GM18861 (cell line): Measurements from ENCODE around the gene TSPYL2.
A peak's percentile ranks its signal among the peaks of the same experiment; 100 is the strongest.

Experiments
- ATAC-seq: cut with Tn5 transposase; IDR thresholded peaks from one replicate; pipeline ENCODE4 v1.9.1; 2021; ENCODE audit not compliant: unreplicated experiment

Gene TSPYL2

DNA sequence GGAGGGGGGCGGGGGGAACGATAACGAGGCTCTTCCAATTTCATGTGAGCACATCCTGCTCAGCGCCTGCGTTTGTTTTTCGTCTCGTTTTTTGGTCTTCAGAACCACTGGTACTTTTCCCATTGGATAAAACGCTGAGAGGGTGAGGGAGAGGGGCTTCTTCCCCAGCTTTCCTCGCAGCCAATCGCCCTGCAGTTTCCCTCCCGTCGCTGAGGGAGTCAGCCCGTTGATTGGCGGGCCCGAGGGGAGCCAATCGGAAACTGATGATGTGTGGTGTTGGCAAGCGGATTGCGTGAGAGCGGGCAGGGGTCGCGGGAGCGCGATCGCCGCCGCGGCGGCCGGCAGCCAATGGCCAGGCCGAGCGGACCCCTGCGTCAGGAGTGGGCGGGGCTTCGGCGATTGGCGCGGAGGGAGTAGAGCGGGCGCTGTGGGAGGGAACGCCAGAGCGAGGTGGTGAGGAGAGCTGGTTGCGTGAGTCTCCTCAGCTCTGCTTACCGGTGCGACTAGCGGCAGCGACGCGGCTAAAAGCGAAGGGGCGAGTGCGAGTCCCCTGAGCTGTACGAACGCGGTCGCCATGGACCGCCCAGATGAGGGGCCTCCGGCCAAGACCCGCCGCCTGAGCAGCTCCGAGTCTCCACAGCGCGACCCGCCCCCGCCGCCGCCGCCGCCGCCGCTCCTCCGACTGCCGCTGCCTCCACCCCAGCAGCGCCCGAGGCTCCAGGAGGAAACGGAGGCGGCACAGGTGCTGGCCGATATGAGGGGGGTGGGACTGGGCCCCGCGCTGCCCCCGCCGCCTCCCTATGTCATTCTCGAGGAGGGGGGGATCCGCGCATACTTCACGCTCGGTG is at the start of gene TSPYL2:
Gene TSPYL2, plus strand, starts transcription at position 443 of the 848 bp plus-strand sequence. Its CDS starts 132 bp downstream, at position 575.
- ATAC-seq: peak; percentile 88

DNA sequence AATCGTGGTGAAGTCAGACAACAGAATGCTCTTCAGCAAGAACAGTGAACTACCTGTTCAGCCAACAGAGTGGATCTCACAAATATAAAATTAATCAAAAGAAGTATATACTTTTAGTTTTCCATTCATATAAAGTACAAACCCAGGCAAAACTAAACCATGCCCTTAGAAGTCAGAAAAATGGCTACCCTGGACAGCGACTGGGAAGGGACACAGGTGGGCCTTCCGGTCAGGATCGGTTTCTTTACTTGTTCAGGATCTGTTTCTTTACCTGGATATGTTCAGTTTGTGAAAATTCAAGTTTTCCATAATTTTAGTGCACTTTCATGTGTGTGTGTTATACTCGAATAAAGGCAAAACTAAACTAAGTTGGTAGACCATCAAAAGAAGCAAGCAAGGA is 46.0 kb upstream of the TSPYL2 start:
- no peak for ATAC-seq

DNA sequence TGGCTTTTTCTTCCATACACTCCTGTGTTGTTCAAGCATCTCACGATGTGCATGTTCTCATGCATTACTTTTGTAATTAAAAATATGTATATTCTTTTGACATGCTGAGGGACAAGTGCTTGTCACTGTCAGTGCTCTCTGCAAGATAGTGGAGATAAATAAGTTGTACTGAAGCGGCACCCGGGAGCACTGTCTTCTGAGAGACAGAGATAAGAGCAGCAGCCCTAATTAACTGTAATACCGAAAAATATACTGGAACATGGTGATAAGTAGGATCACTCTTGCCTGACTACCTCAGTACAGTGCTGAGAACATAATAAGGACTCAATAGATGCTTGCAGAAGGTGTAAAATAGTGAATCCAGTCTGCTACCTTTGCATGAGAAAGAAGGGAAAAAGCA is 42.9 kb upstream of the TSPYL2 start:
- no peak for ATAC-seq

DNA sequence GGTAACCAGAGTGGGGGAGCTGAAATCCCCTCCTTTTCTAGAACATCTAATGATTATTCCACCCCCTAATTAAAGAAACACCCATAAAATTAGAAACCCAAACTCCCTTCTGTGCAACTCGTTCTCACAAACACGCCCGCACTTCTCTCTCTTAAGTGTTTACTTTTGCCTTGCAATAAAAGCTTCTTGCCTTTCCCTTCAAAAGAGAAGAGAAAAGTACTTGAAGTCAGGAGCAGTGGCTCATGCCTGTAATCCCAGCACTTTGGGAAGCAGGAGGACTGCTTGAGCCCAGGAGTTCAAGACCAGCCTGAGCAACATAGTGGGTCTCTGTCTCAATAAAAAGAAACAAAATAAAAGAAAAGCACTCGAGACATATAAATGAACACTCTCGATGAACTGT is 37.2 kb upstream of the TSPYL2 start:
- no peak for ATAC-seq

DNA sequence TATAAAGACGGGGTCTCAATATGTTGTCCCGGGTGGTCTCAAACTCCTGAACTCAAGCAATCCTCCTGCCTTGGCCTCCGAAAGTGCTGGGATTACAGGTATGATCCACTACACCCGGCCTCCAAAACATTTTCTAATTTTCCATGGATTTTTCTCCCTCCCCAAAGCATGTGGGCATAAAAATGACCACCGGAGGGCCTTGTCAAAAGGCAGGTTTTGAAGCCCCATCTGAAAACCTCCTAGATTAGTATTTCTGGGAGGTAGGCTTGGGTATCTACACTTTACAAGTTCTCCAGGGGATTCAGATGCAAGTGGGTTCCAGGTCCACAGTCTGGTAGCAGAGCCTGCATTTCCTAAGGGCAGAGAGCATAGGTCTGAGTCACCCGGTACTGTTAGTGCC is 34.9 kb upstream of the TSPYL2 start:
- ATAC-seq: no peak

DNA sequence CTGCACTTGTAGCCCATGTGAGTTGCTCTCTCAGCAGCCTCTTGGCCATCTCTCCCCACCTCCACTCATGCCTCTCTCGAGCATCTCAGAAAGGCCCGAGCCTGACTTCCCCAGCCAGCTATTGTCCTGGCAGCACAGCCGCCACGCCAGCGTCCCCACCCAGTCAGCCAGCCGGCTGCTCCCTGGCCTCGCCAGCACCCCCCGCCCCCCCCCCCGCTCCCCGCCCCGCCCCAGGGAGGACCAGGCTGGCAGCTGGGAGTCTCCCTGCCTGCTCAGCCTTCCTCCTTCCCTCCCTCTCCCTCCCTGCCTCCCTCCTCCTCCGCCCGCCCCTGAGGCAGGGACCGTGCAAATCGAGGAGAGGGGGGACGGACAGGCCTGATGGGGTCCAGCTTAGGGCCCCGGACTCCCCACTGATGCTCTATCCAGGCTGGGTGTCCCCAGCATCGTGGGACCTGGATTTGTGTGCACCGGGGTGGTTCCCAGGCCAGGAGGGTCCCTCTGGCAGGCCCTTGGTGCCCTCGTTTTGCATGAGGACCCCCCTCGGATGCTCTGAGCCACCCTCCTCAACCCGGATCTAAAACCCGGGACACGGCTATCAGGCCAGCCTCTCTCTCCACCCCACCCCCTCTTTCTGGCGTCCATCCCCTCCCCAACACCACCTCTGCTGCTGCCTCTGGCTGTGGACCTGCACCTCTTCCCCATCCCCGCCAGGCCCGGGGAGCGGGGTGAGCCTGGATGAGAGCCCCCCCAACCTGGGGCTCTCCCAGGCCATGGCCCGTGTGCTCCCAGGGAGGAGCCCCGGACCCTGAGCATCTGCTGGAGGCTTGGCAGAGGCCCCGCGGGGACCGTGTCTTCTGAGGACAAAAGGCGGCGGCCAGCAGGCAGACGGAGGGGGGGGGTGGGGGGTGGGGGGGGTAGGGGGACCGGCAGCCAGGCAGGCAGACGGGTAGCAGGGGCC is 33.7 kb upstream of the TSPYL2 start, which contains the start of gene GPR173:
Gene GPR173, plus strand, starts transcription at position 621 of the 958 bp plus-strand sequence. CDS start 27,833 bp downstream, outside the sequence.
- no peak for ATAC-seq

DNA sequence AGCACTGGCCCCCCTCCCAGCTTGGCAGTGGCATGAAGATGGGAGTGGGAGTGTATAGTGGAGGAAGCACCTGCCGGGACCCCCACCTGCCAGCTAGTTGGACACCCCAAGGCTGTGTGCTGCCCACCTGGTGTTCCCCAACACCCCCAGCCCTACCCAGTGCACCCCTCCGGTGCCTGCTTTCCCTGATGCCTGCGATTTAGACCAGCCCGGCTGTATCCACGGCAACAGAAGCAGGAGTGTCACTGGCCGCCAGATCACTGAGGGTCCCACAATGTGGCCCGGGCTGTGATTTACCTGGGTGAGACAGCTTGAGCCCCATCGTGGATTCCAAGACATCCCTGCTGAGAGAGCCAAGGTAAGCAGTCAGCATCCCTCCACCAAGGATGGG is 33.0 kb upstream of the TSPYL2 start:
- ATAC-seq: no peak

DNA sequence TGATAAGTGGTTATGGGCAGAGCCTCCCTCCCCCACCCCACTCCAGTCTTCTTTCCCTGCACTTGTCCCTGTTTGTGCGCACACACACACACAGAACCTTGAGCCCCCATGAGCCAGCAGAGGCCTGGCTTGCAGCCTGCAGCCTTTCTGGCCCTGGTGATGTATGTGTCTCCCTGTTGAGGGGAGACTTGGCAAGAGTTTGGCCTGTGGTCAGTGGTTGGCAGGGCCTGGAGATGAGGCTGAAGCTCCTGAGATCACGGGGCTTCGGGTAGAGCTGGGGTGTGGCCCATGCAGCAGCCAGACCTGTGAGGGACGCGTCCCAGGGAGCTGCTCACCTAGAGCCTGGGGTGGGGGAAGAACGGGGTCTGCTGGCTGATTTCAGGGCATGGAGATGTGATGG is 31.3 kb upstream of the TSPYL2 start:
- no peak for ATAC-seq

DNA sequence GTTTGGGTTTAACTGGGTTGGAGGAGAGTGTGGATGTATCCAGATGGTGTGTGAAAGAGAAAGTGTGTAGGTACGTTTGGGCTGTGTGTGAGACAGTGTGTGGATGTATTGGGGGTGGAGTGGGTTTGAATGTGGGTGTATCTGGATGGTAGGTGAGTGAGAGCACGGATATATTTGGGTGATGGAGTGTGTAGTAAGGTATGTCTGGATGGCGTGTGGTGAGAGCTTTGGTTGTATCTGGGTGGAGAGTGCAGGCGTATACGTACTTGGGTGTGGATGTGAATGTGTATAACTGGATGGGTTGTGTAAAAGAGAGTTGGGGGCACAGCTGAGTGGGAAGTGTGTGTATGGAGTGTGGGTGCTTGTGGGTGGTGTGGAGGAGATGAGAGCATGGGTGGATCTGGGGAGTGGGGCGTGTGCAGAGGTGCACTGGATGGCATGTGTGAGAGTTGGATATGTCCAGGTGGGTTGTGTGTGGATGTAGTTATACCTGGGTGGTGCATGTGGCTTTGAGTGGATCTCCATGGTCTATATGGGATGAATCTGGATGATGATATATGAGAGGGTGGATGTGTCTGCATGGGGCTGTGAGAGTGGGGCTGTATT is 26.8 kb upstream of the TSPYL2 start:
- no peak for ATAC-seq

DNA sequence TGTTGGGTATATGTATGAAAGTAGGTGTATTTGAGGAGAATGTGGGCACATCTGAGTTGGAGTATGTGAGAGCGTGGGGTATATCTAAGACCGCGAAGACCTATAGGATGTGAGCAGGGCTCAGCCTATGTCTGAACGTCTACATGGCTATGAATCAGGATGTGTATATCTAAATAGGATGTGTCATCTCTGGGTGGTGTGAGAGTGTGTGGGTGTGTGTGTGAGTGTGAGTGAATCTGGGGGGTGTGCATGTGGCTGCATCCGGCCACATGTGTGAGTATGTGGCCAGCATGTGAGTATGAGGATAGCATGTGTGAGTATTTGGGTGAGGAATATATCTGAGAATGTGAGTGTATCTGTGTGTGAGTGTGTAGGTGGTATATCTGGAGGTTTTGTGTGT is 25.9 kb upstream of the TSPYL2 start:
- ATAC-seq: no peak

DNA sequence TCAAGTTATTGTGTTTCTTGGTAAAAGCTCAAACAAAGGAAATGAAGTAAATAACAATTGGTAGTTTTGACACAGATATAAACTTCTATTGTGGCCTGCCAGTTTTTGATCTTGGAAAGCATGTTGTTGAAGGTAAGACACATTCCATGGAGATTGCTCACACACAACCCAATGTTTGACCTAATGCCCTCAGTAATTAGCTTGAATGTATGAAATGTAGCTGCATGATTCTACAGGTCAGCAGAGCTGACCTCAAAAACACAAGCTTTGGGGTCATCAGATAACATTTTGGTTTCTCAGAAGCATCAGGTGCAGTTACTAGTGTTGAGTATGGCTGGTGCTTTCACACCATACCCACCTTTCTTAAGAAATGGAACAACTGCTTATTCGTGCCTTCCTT is 17.1 kb upstream of the TSPYL2 start:
- no peak for ATAC-seq

DNA sequence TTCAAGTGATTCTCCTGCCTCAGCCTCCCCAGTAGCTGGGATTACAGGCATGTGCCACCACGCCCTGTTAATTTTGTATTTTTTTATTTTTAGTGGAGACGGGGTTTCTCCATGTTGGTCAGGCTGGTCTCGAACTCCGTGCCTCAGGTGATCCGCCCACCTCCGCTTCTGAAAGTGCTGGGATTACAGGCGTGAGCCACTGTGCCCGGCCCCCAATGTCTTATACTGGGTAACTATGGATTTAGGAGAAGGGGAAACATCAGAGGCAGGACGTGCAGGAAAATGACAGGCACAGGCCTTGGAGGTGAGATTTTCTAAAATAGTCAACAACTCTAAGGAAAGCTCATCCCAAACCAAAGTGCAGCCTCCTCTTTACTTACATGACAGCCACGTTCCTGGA is 11.1 kb upstream of the TSPYL2 start:
- no peak for ATAC-seq

DNA sequence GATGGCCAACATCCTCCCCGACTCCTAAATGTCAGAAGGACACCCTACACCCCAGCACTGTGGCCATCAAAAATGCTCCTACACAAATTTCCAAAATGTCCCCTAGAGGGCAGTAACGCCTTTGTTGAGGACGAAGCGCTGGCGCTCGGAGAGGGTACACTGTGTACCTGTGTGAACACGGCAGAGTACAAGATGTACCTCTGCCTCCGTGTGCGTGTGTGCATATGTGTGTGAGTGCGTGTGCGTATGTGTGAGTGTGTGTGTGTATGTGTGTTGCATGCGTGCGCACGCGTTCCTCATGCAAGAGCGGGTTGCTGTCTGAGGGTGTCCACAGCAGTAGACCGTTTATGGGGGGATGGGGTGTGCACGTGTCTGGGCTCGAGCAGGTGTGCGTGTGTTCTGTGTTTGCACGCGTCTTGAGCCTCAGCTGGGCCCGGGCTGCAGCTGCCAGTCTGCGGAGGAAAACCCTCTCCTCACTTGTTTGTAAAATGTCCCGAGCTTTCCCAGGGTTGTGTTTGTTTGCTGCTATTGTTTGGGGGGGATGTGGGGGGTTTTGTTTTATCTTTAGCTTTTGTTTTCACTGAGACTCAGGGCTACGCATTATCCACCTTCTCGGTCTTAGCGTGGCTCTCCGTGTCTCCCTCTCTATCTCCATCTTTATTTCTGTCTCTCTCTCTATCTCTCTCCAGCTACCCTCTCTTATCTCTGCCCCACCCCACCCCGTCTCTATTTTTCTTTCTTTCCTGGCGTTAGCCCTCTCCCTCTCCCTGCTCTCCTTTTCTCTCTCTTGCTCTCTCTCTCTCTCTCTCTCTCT is 10.4 kb upstream of the TSPYL2 start:
- peak; percentile 82 for ATAC-seq

DNA sequence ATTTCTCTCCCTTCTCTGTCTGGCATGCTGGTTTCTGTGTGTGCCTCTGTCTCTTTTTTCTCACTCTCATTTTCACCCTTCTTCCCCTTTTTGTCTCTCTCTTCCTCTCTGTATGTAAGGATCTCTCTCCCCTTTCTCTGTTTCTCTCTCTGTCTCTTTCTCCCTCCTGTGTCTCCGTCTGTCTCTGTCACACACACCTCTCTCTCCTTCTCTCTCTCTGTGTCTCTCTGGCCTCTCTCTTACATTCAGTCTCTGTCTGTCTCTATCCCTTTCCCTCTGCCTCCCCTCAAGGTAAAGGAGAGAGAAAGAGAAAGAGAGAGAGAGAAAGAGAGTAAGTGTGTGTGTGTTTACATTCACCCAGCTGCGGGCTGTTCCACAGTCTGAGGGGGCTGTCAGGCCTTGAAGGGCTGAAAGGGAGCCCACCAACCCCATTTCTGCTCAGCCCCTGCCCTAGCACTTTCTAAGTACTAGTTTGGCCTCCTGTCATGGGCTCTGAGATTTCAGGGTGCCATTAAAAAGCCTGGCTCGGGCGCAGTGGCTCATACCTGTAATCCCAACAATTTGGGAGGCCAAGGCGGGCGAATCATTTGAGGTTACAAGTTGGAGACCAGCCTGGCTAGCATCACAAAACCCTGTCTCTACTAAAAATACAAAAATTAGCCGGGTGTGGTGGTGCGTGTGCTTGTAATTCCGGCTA is 9.6 kb upstream of the TSPYL2 start:
- ATAC-seq: no peak

DNA sequence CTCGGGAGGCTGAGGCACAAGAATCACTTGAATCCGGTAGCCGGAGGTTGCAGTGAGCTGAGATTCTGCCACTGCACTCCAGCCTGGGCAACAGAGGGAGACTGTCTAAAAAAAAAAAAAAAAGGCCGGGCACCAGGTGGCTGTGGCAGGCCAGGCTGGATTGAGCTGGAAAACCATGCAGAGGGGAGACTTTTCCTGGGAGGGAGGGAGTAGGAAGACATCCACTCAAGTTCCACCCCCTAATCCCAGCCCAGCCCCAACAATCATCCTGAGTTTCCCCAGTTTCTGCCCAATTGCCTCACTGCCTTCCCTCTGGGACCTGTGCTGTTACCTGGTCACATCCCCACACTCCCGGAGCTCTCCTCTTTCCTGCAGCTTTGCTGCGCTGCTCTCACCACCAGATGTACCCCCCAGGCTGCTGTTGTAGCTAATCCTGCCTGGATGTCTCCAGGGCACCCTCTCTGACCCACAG is 9.0 kb upstream of the TSPYL2 start:
- ATAC-seq: no peak

DNA sequence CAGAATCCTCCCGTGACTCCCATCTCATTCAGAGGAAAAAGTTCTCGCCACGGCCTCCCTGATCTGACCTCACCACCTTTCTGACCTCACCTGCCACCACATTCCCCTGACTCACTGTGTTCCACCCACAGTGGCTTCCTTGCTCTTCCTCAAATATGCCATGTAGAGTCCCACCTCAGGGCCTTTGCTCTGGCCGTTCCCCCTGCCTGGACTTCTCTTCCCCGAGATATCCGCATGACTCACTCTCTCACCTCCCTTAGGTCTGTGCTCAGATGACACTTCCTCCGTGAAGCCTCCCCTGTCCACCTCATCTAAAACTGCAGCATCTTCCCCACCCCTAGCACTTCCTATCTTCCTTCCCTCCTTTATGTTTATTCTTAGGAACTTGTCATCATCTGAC is 7.2 kb upstream of the TSPYL2 start:
- no peak for ATAC-seq

DNA sequence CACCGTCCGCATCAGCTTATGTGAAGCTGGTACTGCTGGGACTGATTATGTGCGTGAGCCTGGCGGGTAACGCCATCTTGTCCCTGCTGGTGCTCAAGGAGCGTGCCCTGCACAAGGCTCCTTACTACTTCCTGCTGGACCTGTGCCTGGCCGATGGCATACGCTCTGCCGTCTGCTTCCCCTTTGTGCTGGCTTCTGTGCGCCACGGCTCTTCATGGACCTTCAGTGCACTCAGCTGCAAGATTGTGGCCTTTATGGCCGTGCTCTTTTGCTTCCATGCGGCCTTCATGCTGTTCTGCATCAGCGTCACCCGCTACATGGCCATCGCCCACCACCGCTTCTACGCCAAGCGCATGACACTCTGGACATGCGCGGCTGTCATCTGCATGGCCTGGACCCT is 5.5 kb upstream of the TSPYL2 start:
- no peak for ATAC-seq

DNA sequence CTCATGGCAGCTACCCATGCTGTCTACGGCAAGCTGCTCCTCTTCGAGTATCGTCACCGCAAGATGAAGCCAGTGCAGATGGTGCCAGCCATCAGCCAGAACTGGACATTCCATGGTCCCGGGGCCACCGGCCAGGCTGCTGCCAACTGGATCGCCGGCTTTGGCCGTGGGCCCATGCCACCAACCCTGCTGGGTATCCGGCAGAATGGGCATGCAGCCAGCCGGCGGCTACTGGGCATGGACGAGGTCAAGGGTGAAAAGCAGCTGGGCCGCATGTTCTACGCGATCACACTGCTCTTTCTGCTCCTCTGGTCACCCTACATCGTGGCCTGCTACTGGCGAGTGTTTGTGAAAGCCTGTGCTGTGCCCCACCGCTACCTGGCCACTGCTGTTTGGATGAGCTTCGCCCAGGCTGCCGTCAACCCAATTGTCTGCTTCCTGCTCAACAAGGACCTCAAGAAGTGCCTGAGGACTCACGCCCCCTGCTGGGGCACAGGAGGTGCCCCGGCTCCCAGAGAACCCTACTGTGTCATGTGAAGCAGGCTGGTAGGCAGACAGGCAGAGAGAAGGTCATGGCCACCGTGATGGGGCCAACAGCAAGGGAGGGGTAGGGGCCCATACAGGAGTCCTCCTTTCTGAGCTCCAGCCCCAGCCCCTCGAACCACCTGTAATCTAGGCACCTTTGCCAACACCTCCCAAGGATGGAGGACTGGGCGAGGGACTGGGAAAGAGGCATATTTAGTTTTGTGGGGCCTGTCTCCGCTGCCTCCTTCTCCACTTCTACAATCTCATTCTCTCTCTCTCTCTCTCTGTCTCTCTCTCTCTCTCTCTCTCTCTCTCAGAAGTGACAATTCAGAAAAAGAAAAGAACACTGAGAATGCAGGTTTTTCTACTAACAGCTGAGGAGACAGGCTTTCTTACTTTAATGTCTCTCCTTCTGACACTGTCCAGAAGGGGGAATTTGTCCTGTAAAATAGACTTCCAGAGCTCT is 4.7 kb upstream of the TSPYL2 start:
- ATAC-seq: no peak

DNA sequence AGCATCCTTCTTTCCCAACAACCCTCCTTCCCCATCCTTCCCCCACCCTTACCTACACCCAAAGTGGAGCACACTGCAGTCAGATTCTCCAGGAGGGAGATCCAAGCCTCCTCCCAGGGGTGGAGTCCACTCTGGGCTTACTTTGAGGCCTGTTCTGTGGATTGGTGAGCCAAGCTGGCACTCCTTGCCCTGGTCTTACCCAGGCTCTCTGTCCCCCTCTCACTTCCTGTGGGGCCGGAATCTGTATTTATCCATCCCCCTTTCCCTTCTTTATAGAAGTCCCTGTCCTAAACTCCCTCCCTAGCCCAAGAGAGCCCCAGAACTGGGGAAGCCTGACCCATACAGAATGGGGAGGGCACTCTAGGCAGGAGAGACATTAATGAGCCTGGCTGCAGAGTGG is 3.2 kb upstream of the TSPYL2 start:
- no peak for ATAC-seq
